ENCODE measurements around the gene RAE1. TPM values are rescaled to one million over a fixed set of nuclear protein-coding genes. Genes with fewer than 3 reads are reported as not detected.
"Not testable (repeated sequence)": the region's sequence is repeated elsewhere in the genome, so short reads cannot be mapped to it uniquely, and the experiment has no call there.

The RAE1 gene
- total and polyA plus RNA-seq, 2 donors (not counting 1 experiment from before 2014, with no cell fraction given), result 27.2 to 39.4 TPM

DNA sequence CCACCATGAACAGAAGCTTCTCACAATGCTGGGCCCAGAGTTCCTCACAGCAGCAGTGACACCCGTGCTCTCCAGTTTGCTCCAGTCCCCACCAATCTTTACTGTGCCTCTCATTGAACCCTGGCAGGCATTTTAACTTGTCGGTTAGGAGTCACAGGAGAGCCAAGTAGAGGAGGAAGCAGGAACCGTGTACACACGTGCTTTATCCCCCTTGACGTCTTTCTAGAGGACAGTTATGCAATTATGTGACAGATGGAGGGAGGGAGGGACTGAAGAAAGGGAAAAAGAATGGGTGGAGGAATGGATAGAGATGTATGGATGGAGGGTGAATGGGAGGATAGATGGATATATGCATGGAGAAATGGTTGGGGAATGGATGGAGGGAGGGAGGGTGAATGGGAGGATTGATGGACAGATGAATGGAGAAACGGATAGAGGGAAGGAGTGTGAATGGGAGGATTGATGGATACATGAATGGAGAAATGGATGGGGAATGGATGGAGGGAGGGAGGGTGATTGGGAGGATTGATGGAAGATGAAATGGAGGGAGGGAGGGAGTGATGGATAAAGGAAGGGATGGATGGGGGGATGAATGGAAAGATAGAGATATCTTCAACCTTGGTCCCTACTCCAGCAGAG is 66.1 kb downstream of the RAE1 start:
- H3K36me3 ChIP-seq (ENCODE audit: control insufficient read depth, insufficient read depth, low read length), result no peaks in the 10 kb centered on the region
- DNase-seq (ENCODE audit: low read depth in 2 of 2), result no peak
- H3K4me2 ChIP-seq (ENCODE audit: extremely low read depth, insufficient read depth, low read length), result no peak overlapping the region
- TF ChIP-seq EZH2 (IDR thresholded peaks at IDR 0.05; ENCODE audit: low read length, missing control alignments), result no peak
- no peak for TF ChIP-seq CTCF (conservative IDR thresholded peaks at IDR 0.05 in 1 of 2, IDR thresholded peaks at IDR 0.05 in 1 of 2; ENCODE audit: low read depth in 1 of 2, low read length in 2 of 2)
- no peaks in the 10 kb centered on the region for H3K9me3 ChIP-seq (ENCODE audit: control insufficient read depth, insufficient read depth, low read depth, low read length)
- H3K4me1 ChIP-seq (ENCODE audit: control insufficient read depth, extremely low read depth, insufficient read depth, low read length), result no peaks in the 10 kb centered on the region
- no peak overlapping the region for H2AFZ ChIP-seq (ENCODE audit: low read length)
- no peak overlapping the region for H3K27ac ChIP-seq (ENCODE audit: insufficient read depth, low read length)
- no peak overlapping the region for H3K4me3 ChIP-seq (replicated peaks in 1 of 4; ENCODE audit: control extremely low read depth in 1 of 4, insufficient read depth in 1 of 4, low read depth in 3 of 4, low read length in 4 of 4)
- peaks cover 3% of the 10 kb centered on the region for H3K27me3 ChIP-seq (ENCODE audit: control insufficient read depth, insufficient read depth, low read length)
- H3K79me2 ChIP-seq (ENCODE audit: control insufficient read depth, insufficient read depth, low read length), result no peaks in the 10 kb centered on the region
- no peak overlapping the region for H3K9ac ChIP-seq (ENCODE audit: insufficient read depth, low read length)
- H4K20me1 ChIP-seq (ENCODE audit: control insufficient read depth, extremely low read depth, insufficient read depth, low read length), result no peaks in the 10 kb centered on the region

DNA sequence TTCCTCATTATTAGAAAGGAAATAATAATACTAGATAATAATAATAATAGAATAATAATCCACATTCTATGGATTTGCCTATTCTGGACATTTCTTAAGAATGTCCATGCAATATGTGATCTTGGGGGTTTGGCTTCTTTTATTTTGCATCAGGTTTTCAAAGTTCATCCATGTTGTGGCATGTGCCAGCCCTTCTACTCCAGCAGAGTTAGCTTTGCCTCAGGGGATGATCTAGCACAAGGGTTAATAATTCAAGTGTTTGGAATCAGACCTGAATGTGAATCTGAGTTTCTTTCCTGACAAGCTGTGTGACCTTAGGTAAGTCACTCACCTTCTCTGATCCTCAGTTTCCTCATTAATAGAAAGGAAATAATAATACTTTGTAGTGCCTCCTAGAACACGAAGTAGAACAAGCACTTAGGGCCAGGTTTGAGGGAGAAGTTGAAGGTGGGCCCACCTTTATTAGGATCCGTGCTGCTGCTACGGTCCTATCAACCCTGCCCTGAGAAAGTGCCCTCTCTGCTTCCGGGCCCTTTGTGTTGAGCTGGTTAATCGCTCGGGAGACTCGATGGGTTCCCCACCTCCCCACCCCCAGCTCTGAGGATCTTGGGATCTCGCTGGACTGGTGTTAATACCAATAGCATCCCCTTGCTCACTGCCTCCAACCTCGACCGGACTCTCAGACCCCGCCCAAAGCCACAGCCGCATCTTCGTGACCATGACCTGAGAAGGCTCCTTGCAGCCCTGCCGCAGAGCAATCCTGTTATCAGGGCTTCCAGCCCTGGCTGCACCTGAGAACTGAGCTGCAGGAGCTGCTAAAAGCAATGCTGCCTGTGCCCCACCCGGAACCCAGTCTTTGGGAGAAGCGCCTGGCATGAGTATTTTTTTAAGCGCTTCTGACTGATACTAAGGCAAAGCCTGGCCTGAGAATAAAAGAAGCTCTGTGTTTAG is 67.0 kb downstream of the RAE1 start:
- Histone ChIP-seq H3K4me1 (ENCODE audit: control insufficient read depth, extremely low read depth, insufficient read depth, low read length) (no peaks in the 10 kb centered on the region), H3K27ac (ENCODE audit: insufficient read depth, low read length) (no peak overlapping the region), H3K79me2 (ENCODE audit: control insufficient read depth, insufficient read depth, low read length) (no peaks in the 10 kb centered on the region), H3K36me3 (ENCODE audit: control insufficient read depth, insufficient read depth, low read length) (no peaks in the 10 kb centered on the region), H3K27me3 (ENCODE audit: control insufficient read depth, insufficient read depth, low read length) (peaks cover 3% of the 10 kb centered on the region), H4K20me1 (ENCODE audit: control insufficient read depth, extremely low read depth, insufficient read depth, low read length) (no peaks in the 10 kb centered on the region), H3K4me2 (ENCODE audit: extremely low read depth, insufficient read depth, low read length) (no peak overlapping the region), H3K4me3 (replicated peaks in 1 of 4; ENCODE audit: control extremely low read depth in 1 of 4, insufficient read depth in 1 of 4, low read depth in 3 of 4, low read length in 4 of 4) (no peak overlapping the region), H3K9ac (ENCODE audit: insufficient read depth, low read length) (no peak overlapping the region), H3K9me3 (ENCODE audit: control insufficient read depth, insufficient read depth, low read depth, low read length) (no peaks in the 10 kb centered on the region), H2AFZ (ENCODE audit: low read length) (no peak overlapping the region)
- TF ChIP-seq CTCF (conservative IDR thresholded peaks at IDR 0.05 in 1 of 2, IDR thresholded peaks at IDR 0.05 in 1 of 2; ENCODE audit: low read depth in 1 of 2, low read length in 2 of 2), result no peak
- TF ChIP-seq EZH2 (IDR thresholded peaks at IDR 0.05; ENCODE audit: low read length, missing control alignments), result no peak
- DNase-seq (ENCODE audit: low read depth in 2 of 2), result no peak

GRCh38 chr20:57419479-57419878 is 68.4 kb downstream of the RAE1 start:
- not testable (repeated sequence) for H3K4me2 ChIP-seq (ENCODE audit: extremely low read depth, insufficient read depth, low read length); H3K4me3 ChIP-seq (replicated peaks in 1 of 4; ENCODE audit: control extremely low read depth in 1 of 4, insufficient read depth in 1 of 4, low read depth in 3 of 4, low read length in 4 of 4); H3K27ac ChIP-seq (ENCODE audit: insufficient read depth, low read length); H3K4me1 ChIP-seq (ENCODE audit: control insufficient read depth, extremely low read depth, insufficient read depth, low read length); DNase-seq (ENCODE audit: low read depth in 2 of 2); H3K36me3 ChIP-seq (ENCODE audit: control insufficient read depth, insufficient read depth, low read length); H3K9ac ChIP-seq (ENCODE audit: insufficient read depth, low read length); H3K27me3 ChIP-seq (ENCODE audit: control insufficient read depth, insufficient read depth, low read length); H3K9me3 ChIP-seq (ENCODE audit: control insufficient read depth, insufficient read depth, low read depth, low read length); H2AFZ ChIP-seq (ENCODE audit: low read length); H4K20me1 ChIP-seq (ENCODE audit: control insufficient read depth, extremely low read depth, insufficient read depth, low read length); H3K79me2 ChIP-seq (ENCODE audit: control insufficient read depth, insufficient read depth, low read length)

Data from fibroblast of lung (primary cell).